ENCODE data around the gene HMG20A.
"Not testable (repeated sequence)": the region's sequence is repeated elsewhere in the genome, so short reads cannot be mapped to it uniquely, and the experiment has no call there.

Gene HMG20A

DNA sequence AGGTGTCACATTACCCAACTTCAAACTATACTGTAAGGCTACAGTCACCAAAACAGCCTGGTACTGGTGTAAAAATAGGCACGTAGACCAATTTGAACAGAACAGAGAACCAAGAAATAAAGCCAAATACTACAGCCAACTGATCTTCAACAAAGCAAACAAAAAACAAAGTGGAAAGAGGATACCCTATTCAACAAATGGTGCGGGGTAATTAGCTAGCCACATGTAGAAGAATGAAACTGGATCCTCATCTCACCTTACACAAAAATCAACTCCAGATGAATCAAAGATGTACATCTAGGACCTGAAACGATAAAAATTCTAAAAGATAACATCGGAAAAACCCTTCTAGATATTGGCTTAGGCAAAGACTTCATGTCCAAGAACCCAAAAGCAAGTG is 13.8 kb upstream of the HMG20A start:
- DNase-seq (ENCODE audit: low spot score) = no peak
- in situ Hi-C loops (cut with MboI; ENCODE audit: low sequenced_read_pairs, unreplicated experiment) = no loop called here
- TF ChIP-seq, protein P1, sequence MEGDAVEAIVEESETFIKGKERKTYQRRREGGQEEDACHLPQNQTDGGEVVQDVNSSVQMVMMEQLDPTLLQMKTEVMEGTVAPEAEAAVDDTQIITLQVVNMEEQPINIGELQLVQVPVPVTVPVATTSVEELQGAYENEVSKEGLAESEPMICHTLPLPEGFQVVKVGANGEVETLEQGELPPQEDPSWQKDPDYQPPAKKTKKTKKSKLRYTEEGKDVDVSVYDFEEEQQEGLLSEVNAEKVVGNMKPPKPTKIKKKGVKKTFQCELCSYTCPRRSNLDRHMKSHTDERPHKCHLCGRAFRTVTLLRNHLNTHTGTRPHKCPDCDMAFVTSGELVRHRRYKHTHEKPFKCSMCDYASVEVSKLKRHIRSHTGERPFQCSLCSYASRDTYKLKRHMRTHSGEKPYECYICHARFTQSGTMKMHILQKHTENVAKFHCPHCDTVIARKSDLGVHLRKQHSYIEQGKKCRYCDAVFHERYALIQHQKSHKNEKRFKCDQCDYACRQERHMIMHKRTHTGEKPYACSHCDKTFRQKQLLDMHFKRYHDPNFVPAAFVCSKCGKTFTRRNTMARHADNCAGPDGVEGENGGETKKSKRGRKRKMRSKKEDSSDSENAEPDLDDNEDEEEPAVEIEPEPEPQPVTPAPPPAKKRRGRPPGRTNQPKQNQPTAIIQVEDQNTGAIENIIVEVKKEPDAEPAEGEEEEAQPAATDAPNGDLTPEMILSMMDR (IDR thresholded peaks at IDR 0.05; ENCODE audit: borderline replicate concordance, control extremely low read depth, extremely low read depth, insufficient read depth, missing control alignments) = no peak

DNA sequence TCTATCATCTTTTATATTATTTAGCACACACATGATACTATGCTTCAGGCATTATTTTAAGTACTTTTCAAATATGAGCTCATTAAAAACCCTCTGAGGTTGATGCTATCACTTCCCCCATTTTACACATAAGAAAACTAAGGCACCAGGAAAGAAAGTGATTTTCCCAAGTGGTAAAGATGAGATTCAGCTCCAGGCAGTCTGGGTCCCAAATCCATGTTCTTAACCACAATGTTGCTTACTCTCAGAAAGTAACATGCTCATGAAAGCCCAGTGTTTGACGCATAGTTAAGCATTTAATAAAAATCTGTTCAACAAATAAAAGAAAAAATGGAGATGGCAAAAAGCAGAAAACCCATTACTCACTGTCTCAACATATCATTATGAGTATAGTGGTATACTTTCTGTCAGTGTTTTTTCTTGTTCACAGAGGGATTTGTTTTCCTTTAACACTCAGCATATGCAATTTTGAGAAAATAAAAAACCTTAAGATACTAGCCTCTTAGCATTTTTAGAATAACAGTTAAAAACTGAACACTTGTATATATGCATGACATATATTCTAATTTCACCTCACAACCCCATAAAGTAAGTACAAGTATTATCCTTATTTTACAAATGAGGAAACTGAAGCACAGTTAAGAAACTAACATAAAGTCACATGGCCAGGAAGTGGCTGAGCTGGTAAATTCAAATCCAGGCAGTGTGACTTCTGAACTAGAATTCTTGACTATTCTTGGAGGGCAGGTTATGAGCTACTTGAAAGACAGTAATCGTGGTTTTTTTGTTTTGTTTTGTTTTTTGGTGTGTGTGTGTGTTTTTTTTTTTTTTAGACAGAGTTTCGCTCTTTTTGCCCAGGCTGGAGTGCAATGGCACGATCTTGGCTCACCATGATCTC is 11.2 kb upstream of the HMG20A start:
- TF ChIP-seq, protein P1 (IDR thresholded peaks at IDR 0.05; ENCODE audit: borderline replicate concordance, control extremely low read depth, extremely low read depth, insufficient read depth, missing control alignments) = no peak

DNA sequence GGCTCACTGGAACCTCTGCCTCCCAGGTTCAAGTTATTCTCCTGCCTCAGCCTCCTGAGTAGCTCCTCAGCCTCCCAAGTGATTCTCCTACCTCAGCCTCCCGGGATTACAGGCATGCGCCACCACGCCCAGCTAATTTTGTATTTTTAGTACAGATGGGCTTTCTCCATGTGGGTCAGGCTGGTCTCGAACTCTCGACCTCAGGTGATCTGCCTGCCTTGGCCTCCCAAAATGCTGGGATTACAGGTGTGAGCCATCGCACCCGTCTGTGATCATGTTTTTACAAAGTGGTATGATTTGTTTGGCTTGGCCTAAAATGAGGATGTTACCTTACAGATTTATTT is 10.6 kb upstream of the HMG20A start:
- in situ Hi-C loops (cut with MboI; ENCODE audit: low sequenced_read_pairs, unreplicated experiment) = not testable (repeated sequence)

More for the DNA sequence above, 11.2 kb upstream of the HMG20A start:
- in situ Hi-C loops (cut with MboI; ENCODE audit: low sequenced_read_pairs, unreplicated experiment) = no loop called here
- no peak for DNase-seq (ENCODE audit: low spot score)

DNA sequence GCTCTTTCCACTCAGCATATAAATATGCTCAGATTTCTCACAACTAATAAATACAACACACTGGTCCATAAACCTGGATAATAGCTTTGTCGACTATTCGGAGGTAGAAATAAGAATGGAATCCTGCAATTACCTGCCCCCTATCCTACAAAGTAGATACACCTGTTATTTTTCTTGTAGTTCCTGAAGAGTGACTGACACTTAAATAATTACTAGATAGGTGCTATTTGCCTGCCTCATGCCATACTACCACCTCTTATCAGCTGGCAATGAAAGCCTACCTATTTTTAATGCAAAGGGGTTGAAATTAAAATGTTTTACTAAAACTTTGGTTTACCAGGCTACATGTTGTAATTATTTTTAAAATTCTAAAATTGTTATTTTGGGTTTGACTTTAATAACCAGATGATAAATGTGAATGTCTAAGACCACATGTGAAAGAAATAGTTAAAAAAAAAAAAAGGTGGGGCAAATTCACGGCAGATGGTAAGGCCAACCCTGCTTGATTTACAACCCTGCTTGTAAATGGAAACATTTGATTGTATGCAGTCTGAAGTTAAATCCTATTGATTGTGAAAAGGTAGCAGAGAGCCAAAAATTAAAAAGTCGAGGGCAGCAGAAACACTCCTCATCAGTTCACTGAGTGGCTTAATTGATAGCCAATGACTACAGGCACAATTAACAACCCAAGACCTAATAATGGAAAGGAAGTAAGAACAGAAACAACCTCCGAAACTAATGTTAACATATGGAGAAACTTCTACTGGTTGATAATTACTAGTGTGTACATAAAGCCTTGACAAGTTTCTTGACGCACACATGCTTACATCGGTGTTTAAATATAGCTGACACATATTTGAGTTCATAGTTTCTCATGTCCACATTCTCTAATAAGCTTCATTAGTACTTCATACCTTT is 9.7 kb upstream of the HMG20A start:
- TF ChIP-seq, protein P1 (IDR thresholded peaks at IDR 0.05; ENCODE audit: borderline replicate concordance, control extremely low read depth, extremely low read depth, insufficient read depth, missing control alignments) = no peak
- no peak for DNase-seq (ENCODE audit: low spot score)
- in situ Hi-C loops (cut with MboI; ENCODE audit: low sequenced_read_pairs, unreplicated experiment) = no loop called here

More for the DNA sequence above, 10.6 kb upstream of the HMG20A start:
- not testable (repeated sequence) for DNase-seq (ENCODE audit: low spot score)

DNA sequence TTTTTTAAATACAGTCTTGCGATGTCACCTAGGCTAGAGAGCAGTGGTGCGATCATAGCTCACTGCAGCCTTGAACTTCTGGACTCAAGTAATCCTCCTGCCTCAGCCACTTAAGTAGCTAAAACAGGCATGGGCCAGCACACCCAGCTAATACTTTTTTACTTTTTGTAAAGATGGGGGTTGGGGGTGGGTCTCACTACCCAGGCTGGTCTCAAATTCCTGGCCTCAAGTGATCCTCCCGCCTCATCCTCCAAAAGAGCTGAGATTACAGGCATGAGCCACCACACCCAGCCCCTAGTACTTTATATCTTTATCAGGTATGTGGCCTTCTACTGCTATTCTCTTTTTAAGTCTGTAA is 9.1 kb upstream of the HMG20A start:
- in situ Hi-C loops (cut with MboI; ENCODE audit: low sequenced_read_pairs, unreplicated experiment) = no loop called here
- TF ChIP-seq, protein P1 (IDR thresholded peaks at IDR 0.05; ENCODE audit: borderline replicate concordance, control extremely low read depth, extremely low read depth, insufficient read depth, missing control alignments) = no peak

DNA sequence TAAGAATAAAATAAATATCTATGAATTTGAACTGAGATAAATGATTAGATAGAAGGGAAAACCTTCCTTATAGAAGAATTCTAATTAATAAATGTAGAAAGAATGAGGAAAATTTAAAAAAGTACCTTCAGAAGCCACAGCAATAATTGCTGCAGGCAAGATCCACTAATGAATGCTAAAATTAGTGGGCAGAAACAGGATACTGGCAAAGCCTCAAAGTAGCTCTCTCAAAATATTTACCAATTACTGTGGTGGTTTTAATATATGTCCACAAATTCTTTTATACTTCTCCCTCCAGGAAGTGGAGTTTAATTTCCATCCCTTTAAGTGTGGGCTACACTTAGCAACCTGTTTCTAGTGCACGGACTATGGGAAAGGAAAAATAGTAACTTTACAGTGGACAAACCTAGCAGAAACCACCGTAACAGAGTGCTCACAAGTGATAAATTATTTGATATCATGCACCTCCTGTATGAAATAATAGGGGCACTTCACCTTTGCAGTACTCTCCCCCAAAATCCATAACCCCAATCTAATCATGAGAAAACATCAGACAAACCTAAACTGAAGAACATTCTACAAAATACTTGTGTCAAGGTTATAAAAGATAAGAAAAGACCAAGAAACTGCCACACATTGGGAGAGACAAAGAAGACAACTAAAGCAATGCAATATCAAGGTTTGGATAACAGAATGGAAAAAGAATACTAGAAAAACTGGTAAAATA is 7.6 kb upstream of the HMG20A start:
- no peak for DNase-seq (ENCODE audit: low spot score)
- TF ChIP-seq, protein P1 (IDR thresholded peaks at IDR 0.05; ENCODE audit: borderline replicate concordance, control extremely low read depth, extremely low read depth, insufficient read depth, missing control alignments) = no peak
- in situ Hi-C loops (cut with MboI; ENCODE audit: low sequenced_read_pairs, unreplicated experiment) = no loop called here

More for the DNA sequence above, 9.1 kb upstream of the HMG20A start:
- no peak for DNase-seq (ENCODE audit: low spot score)
